ENCODE data around the gene TBC1D25. TPM values are rescaled to one million over a fixed set of nuclear protein-coding genes. Genes with fewer than 3 reads are reported as not detected.

Gene TBC1D25
- total and polyA plus RNA-seq, 12 donors = 6.1 to 22.6 (median 18.2) TPM

DNA sequence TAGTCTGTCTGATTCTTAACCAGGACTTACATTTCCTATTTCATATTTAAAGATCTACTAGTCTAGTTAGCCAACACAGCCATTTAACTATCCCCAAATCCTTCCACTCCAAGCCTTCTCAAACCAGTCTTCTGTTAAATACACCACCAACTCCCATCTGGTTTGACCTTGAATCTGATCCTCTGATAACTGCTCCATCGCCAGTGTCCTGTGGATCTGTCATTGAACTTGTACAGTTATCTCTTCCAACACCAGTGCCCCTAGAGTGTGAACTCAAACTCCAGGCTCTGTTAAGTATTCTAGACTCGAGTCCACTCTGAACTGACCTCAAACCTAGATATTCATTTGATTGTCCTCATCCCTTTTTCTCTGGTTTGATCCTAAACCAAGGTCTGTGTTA, 72.2 kb downstream of the TBC1D25 start:
- ATAC-seq = no peak
- H3K36me3 ChIP-seq = no peaks in the 10 kb centered on the region
- 35 to 39% methylated on average over 2 of the region's 2 CpGs for WGBS, 2 donors
- intact Hi-C loops (cut with DNase I) = no loop called here
- no peak for DNase-seq
- H3K27me3 ChIP-seq = peaks cover 0 to 4% (median 0%) of the 10 kb centered on the region in 7 donors
- TF ChIP-seq, protein P1, sequence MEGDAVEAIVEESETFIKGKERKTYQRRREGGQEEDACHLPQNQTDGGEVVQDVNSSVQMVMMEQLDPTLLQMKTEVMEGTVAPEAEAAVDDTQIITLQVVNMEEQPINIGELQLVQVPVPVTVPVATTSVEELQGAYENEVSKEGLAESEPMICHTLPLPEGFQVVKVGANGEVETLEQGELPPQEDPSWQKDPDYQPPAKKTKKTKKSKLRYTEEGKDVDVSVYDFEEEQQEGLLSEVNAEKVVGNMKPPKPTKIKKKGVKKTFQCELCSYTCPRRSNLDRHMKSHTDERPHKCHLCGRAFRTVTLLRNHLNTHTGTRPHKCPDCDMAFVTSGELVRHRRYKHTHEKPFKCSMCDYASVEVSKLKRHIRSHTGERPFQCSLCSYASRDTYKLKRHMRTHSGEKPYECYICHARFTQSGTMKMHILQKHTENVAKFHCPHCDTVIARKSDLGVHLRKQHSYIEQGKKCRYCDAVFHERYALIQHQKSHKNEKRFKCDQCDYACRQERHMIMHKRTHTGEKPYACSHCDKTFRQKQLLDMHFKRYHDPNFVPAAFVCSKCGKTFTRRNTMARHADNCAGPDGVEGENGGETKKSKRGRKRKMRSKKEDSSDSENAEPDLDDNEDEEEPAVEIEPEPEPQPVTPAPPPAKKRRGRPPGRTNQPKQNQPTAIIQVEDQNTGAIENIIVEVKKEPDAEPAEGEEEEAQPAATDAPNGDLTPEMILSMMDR (IDR thresholded peaks at IDR 0.05) = no peak
- H3K27ac ChIP-seq = no peak overlapping the region
- no peaks in the 10 kb centered on the region for H3K9me3 ChIP-seq
- no peak overlapping the region for H3K4me3 ChIP-seq
- no peaks in the 10 kb centered on the region for H3K4me1 ChIP-seq

Other genes with a start within 250 kb of the TBC1D25 start
- not detected for gene SSX3, start 183.0 kb upstream of the TBC1D25 start, total RNA-seq
- gene SSX3, start 183.0 kb upstream of the TBC1D25 start, polyA plus RNA-seq = not detected
- gene SSX4, start 156.2 kb upstream of the TBC1D25 start, total RNA-seq = not detected
- gene SSX4, start 156.2 kb upstream of the TBC1D25 start, polyA plus RNA-seq = not detected
- gene SSX4B, start 127.8 kb upstream of the TBC1D25 start, total RNA-seq = not detected
- gene SSX4B, start 127.8 kb upstream of the TBC1D25 start, polyA plus RNA-seq = not detected
- 1 to 10 TPM in 7 of 10 donors, under 1 TPM in 3; 0.64 to 5.3 (median 1.7) TPM for gene SLC38A5, start 69.5 kb upstream of the TBC1D25 start, total RNA-seq
- gene SLC38A5, start 69.5 kb upstream of the TBC1D25 start, polyA plus RNA-seq = 10 to 100 TPM in 1 of 2 donors, 1 to 10 TPM in 1; 2.6 to 15.4 TPM
- gene FTSJ1, start 63.5 kb upstream of the TBC1D25 start, total RNA-seq = 10 to 100 TPM; 11.6 to 22.8 (median 12.9) TPM
- 10 to 100 TPM; 25.2 to 46.1 TPM for gene FTSJ1, start 63.5 kb upstream of the TBC1D25 start, polyA plus RNA-seq
- 10 to 100 TPM in 9 of 10 donors, 1 to 10 TPM in 1; 9.9 to 16.1 (median 13.0) TPM for gene PORCN, start 30.7 kb upstream of the TBC1D25 start, total RNA-seq
- gene PORCN, start 30.7 kb upstream of the TBC1D25 start, polyA plus RNA-seq = 10 to 100 TPM; 12.7 to 26.7 TPM
- gene EBP, start 17.9 kb upstream of the TBC1D25 start, total RNA-seq = 10 to 100 TPM; 35.1 to 76.0 (median 54.2) TPM
- 100 to 1,000 TPM in 1 of 2 donors, 10 to 100 TPM in 1; 96.9 to 128 TPM for gene EBP, start 17.9 kb upstream of the TBC1D25 start, polyA plus RNA-seq
- gene RBM3, start 34.8 kb downstream of the TBC1D25 start, total RNA-seq = 100 to 1,000 TPM in 8 of 10 donors, 10 to 100 TPM in 2; 60.0 to 204 (median 111) TPM
- gene RBM3, start 34.8 kb downstream of the TBC1D25 start, polyA plus RNA-seq = 100 to 1,000 TPM in 1 of 2 donors, 10 to 100 TPM in 1; 99.6 to 127 TPM
- 100 to 1,000 TPM; 121 to 176 (median 157) TPM for gene WDR13, start 57.8 kb downstream of the TBC1D25 start, total RNA-seq
- 100 to 1,000 TPM; 292 to 352 TPM for gene WDR13, start 57.8 kb downstream of the TBC1D25 start, polyA plus RNA-seq
- 10 to 100 TPM in 1 of 10 donors, 1 to 10 TPM in 8, under 1 TPM in 1; 0.86 to 14.3 (median 1.7) TPM for gene WAS, start 144.1 kb downstream of the TBC1D25 start, total RNA-seq
- 1 to 10 TPM; 1.9 TPM for gene WAS, start 144.1 kb downstream of the TBC1D25 start, polyA plus RNA-seq
- gene SUV39H1, start 157.0 kb downstream of the TBC1D25 start, total RNA-seq = 1 to 10 TPM; 2.2 to 5.6 (median 3.1) TPM
- 1 to 10 TPM; 1.4 to 4.6 TPM for gene SUV39H1, start 157.0 kb downstream of the TBC1D25 start, polyA plus RNA-seq
- gene GLOD5, start 222.0 kb downstream of the TBC1D25 start, total RNA-seq = not detected
- gene GLOD5, start 222.0 kb downstream of the TBC1D25 start, polyA plus RNA-seq = not detected
- gene GATA1, start 246.9 kb downstream of the TBC1D25 start, total RNA-seq = under 1 TPM in 2 of 10 donors, not detected in 8; 0.23 to 0.25 TPM
- gene GATA1, start 246.9 kb downstream of the TBC1D25 start, polyA plus RNA-seq = under 1 TPM in 1 of 2 donors, not detected in 1; 0.07 TPM

Measured in heart right ventricle (tissue), 16 donors.